ENCODE measurements around the gene ATG9A. TPM values are rescaled to one million over a fixed set of nuclear protein-coding genes. Genes with fewer than 3 reads are reported as not detected.

ATG9A gene
- polyA plus RNA-seq, 1 experiment = 84.3 TPM

GRCh38 chr2:219246559-219246958 lies 17.1 kb upstream of the ATG9A start:
- TF ChIP-seq CTCF (IDR thresholded peaks at IDR 0.05; ENCODE audit: low read depth, low read length) = no peak
- H3K27me3 ChIP-seq (ENCODE audit: control insufficient read depth, insufficient read depth, low read length) = no peaks in the 10 kb centered on the region
- no peak for DNase-seq (ENCODE audit: low read depth, low spot score)
- no peaks in the 10 kb centered on the region; the same call in 1 of the 2 replicates for H3K9me3 ChIP-seq (ENCODE audit: control insufficient read depth, insufficient read depth, low read length)
- ChIA-PET CTCF (interaction anchor here (1.2 to 3.0 kb wide), 4 partner anchors 31 to 157 kb away, joined by 3 to 24 read pairs (median 14); partner anchors contain the start of gene DNAJB2), POLR2A (interaction anchor here (2.3 kb wide), 1 partner anchor 32 kb away, joined by 11 read pairs; the partner anchor contains the start of gene DNAJB2)
- H3K27ac ChIP-seq (ENCODE audit: low read depth, low read length) = no peak overlapping the region
- no peak overlapping the region for H3K4me3 ChIP-seq (ENCODE audit: low read depth, low read length)

- no peaks in the 10 kb centered on the region; the same call in 1 of the 2 replicates for H3K9me3 ChIP-seq (ENCODE audit: control insufficient read depth, insufficient read depth, low read length)
- ChIA-PET POLR2A (interaction anchor here (1.4 to 2.3 kb wide), 2 partner anchors 33 to 39 kb away, joined by 8 to 11 read pairs; partner anchors contain the start of genes DNAJB2 and ZFAND2B), CTCF (interaction anchor here (0.6 to 3.0 kb wide), 6 partner anchors 32 to 296 kb away, joined by 3 to 24 read pairs (median 6); partner anchors contain the start of gene DNAJB2)
- no peak for TF ChIP-seq CTCF (IDR thresholded peaks at IDR 0.05; ENCODE audit: low read depth, low read length)
- no peak for DNase-seq (ENCODE audit: low read depth, low spot score)
- H3K4me3 ChIP-seq (ENCODE audit: low read depth, low read length) = peak overlapping the region; percentile 97
- peak overlapping the region; percentile 70 for H3K27ac ChIP-seq (ENCODE audit: low read depth, low read length)
- no peaks in the 10 kb centered on the region for H3K27me3 ChIP-seq (ENCODE audit: control insufficient read depth, insufficient read depth, low read length)
Measured at GRCh38 chr2:219245899-219246230, 16.4 kb upstream of the ATG9A start.

GRCh38 chr2:219245148-219245898 lies 15.9 kb upstream of the ATG9A start, which contains the start of the genes GLB1L and STK16:
Gene GLB1L (minus strand): TSS chr2:219245444. CDS start chr2:219243573, 1,871 bp downstream.
Gene STK16 (plus strand): TSS chr2:219245479. CDS start chr2:219246000, 521 bp downstream.
- Histone ChIP-seq H3K27me3 (ENCODE audit: control insufficient read depth, insufficient read depth, low read length) (no peaks in the 10 kb centered on the region), H3K9me3 (ENCODE audit: control insufficient read depth, insufficient read depth, low read length) (no peaks in the 10 kb centered on the region; the same call in 1 of the 2 replicates), H3K4me3 (ENCODE audit: low read depth, low read length) (peak within 1 kb of the TSS; percentile 97), H3K27ac (ENCODE audit: low read depth, low read length) (peak within 1 kb of the TSS; percentile 70)
- ChIA-PET POLR2A (interaction anchor here (0.6 to 2.3 kb wide), 10 partner anchors 15 to 240 kb away, joined by 3 to 11 read pairs (median 4); partner anchors contain the start of genes ABCB6, DNAJB2 and ZFAND2B), CTCF (interaction anchor here (0.6 to 3.0 kb wide), 6 partner anchors 32 to 297 kb away, joined by 3 to 24 read pairs (median 6); partner anchors contain the start of gene DNAJB2)
- TF ChIP-seq CTCF (IDR thresholded peaks at IDR 0.05; ENCODE audit: low read depth, low read length) = 0 out of 2 replicates have a peak, but pooled peaks have one; percentile 4
- peak; percentile 80 for DNase-seq (ENCODE audit: low read depth, low spot score)

- no peak for DNase-seq (ENCODE audit: low read depth, low spot score)
- ChIA-PET POLR2A (interaction anchor here (0.6 to 2.3 kb wide), 10 partner anchors 15 to 240 kb away, joined by 3 to 11 read pairs (median 4); partner anchors contain the start of genes ABCB6, DNAJB2 and ZFAND2B), CTCF (interaction anchor here (2.2 to 3.0 kb wide), 3 partner anchors 33 to 73 kb away, joined by 9 to 24 read pairs (median 19); partner anchors contain the start of gene DNAJB2)
- TF ChIP-seq CTCF (IDR thresholded peaks at IDR 0.05; ENCODE audit: low read depth, low read length) = no peak
- Histone ChIP-seq H3K4me3 (ENCODE audit: low read depth, low read length) (peak overlapping the region; percentile 97), H3K9me3 (ENCODE audit: control insufficient read depth, insufficient read depth, low read length) (no peaks in the 10 kb centered on the region; the same call in 1 of the 2 replicates), H3K27ac (ENCODE audit: low read depth, low read length) (peak overlapping the region; percentile 70), H3K27me3 (ENCODE audit: control insufficient read depth, insufficient read depth, low read length) (no peaks in the 10 kb centered on the region)
Measured at GRCh38 chr2:219244789-219245147, 15.3 kb upstream of the ATG9A start.

Measured in AG04450 (cell line).